ENCODE results near the gene ABCB4.

DNA sequence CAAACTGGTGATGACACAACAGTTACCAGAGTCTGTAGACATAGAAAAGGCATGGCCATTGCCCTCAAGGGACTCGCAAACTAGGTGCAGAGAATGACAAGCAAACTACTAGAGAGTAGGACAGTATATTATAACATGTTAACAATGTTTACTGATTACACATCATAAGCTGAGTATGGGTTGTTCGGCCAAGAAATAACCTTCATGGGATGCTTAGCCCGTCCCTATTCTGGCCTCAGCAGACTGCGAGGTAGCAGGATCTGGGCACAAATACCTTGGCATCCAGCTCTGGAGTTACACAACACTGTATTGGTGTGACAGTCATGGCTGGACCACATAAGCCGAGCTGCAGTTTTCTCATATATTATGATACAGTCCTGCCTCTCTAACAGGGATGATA lies 51.4 kb downstream of the ABCB4 start:
- TF ChIP-seq, protein P1, sequence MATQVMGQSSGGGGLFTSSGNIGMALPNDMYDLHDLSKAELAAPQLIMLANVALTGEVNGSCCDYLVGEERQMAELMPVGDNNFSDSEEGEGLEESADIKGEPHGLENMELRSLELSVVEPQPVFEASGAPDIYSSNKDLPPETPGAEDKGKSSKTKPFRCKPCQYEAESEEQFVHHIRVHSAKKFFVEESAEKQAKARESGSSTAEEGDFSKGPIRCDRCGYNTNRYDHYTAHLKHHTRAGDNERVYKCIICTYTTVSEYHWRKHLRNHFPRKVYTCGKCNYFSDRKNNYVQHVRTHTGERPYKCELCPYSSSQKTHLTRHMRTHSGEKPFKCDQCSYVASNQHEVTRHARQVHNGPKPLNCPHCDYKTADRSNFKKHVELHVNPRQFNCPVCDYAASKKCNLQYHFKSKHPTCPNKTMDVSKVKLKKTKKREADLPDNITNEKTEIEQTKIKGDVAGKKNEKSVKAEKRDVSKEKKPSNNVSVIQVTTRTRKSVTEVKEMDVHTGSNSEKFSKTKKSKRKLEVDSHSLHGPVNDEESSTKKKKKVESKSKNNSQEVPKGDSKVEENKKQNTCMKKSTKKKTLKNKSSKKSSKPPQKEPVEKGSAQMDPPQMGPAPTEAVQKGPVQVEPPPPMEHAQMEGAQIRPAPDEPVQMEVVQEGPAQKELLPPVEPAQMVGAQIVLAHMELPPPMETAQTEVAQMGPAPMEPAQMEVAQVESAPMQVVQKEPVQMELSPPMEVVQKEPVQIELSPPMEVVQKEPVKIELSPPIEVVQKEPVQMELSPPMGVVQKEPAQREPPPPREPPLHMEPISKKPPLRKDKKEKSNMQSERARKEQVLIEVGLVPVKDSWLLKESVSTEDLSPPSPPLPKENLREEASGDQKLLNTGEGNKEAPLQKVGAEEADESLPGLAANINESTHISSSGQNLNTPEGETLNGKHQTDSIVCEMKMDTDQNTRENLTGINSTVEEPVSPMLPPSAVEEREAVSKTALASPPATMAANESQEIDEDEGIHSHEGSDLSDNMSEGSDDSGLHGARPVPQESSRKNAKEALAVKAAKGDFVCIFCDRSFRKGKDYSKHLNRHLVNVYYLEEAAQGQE (IDR thresholded peaks at IDR 0.05; ENCODE audit: insufficient read depth in 1 of 2, low read depth in 2 of 2, low read length in 2 of 2), result no peak
- TF ChIP-seq TAF1 (IDR thresholded peaks at IDR 0.05; ENCODE audit: borderline replicate concordance, insufficient read depth, low read length), result no peak

All from PFSK-1 (cell line).